ENCODE data around the gene SAMD5. TPM values are rescaled to one million over a fixed set of nuclear protein-coding genes. Genes with fewer than 3 reads are reported as not detected.

Gene SAMD5
- total and polyA plus RNA-seq, 3 donors from 2014 or later: 4.9 to 27.9 (median 27.2) TPM

GRCh38 chr6:147570681-147571080 is 62.2 kb downstream of the SAMD5 start:
- H3K27ac ChIP-seq: no peak overlapping the region
- intact Hi-C loops (cut with DNase I; ENCODE audit: low total_unique reads): no loop called here
- WGBS, 2 donors: 94% methylated on average over 2 of the region's 2 CpGs

GRCh38 chr6:147577488-147577887 is 69.0 kb downstream of the SAMD5 start:
- intact Hi-C loops (cut with DNase I; ENCODE audit: low total_unique reads): no loop called here
- H3K27ac ChIP-seq: no peak overlapping the region
- no peaks in the 10 kb centered on the region for H3K27me3 ChIP-seq
- no peaks in the 10 kb centered on the region for H3K36me3 ChIP-seq (ENCODE audit: low read depth, missing control alignments)
- no peak for TF ChIP-seq POLR2A (IDR thresholded peaks at IDR 0.05)
- TF ChIP-seq CTCF (IDR thresholded peaks at IDR 0.05): no peak
- H3K4me3 ChIP-seq: no peak overlapping the region
- no peaks in the 10 kb centered on the region for H3K4me1 ChIP-seq
- H3K9me3 ChIP-seq: no peaks in the 10 kb centered on the region
- DNase-seq: no peak

More at GRCh38 chr6:147570681-147571080, 62.2 kb downstream of the SAMD5 start:
- Histone ChIP-seq H3K36me3 (ENCODE audit: low read depth, missing control alignments) (no peaks in the 10 kb centered on the region), H3K9me3 (no peaks in the 10 kb centered on the region), H3K4me3 (no peak overlapping the region), H3K27me3 (no peaks in the 10 kb centered on the region), H3K4me1 (no peaks in the 10 kb centered on the region)
- TF ChIP-seq CTCF (IDR thresholded peaks at IDR 0.05) (no peak), POLR2A (IDR thresholded peaks at IDR 0.05) (no peak)
- DNase-seq: no peak

- 82 to 90% methylated on average over 2 of the region's 2 CpGs for WGBS, 2 donors
- no peak for DNase-seq
- TF ChIP-seq POLR2A (IDR thresholded peaks at IDR 0.05) (no peak), CTCF (IDR thresholded peaks at IDR 0.05) (no peak)
- H3K4me3 ChIP-seq: no peak overlapping the region
- H3K27ac ChIP-seq: no peak overlapping the region
- no peaks in the 10 kb centered on the region for H3K9me3 ChIP-seq
- intact Hi-C loops (cut with DNase I; ENCODE audit: low total_unique reads): no loop called here
- H3K4me1 ChIP-seq: no peaks in the 10 kb centered on the region
- H3K36me3 ChIP-seq (ENCODE audit: low read depth, missing control alignments): no peaks in the 10 kb centered on the region
- H3K27me3 ChIP-seq: no peaks in the 10 kb centered on the region
These were observed 69.7 kb downstream of the SAMD5 start for GRCh38 chr6:147578159-147578558.

- no peak overlapping the region for H3K4me3 ChIP-seq
- no peaks in the 10 kb centered on the region for H3K9me3 ChIP-seq
- intact Hi-C loops (cut with DNase I; ENCODE audit: low total_unique reads): no loop called here
- H3K4me1 ChIP-seq: no peaks in the 10 kb centered on the region
- WGBS, 2 donors: 91 to 94% methylated on average over 2 of the region's 2 CpGs
- no peak overlapping the region for H3K27ac ChIP-seq
- no peaks in the 10 kb centered on the region for H3K27me3 ChIP-seq
- TF ChIP-seq POLR2A (IDR thresholded peaks at IDR 0.05) (no peak), CTCF (IDR thresholded peaks at IDR 0.05) (no peak)
- no peaks in the 10 kb centered on the region for H3K36me3 ChIP-seq (ENCODE audit: low read depth, missing control alignments)
- no peak for DNase-seq
These were observed 70.4 kb downstream of the SAMD5 start for GRCh38 chr6:147578883-147579282.

GRCh38 chr6:147579667-147580066 is 71.2 kb downstream of the SAMD5 start:
- intact Hi-C loops (cut with DNase I; ENCODE audit: low total_unique reads): no loop called here

More at GRCh38 chr6:147579667-147580066, 71.2 kb downstream of the SAMD5 start:
- no peaks in the 10 kb centered on the region for H3K4me1 ChIP-seq
- H3K27me3 ChIP-seq: no peaks in the 10 kb centered on the region
- WGBS, 2 donors: 75 to 84% methylated on average over 3 of the region's 3 CpGs
- no peak overlapping the region for H3K4me3 ChIP-seq
- H3K36me3 ChIP-seq (ENCODE audit: low read depth, missing control alignments): no peaks in the 10 kb centered on the region
- DNase-seq: no peak
- no peak overlapping the region for H3K27ac ChIP-seq
- H3K9me3 ChIP-seq: no peaks in the 10 kb centered on the region
- TF ChIP-seq CTCF (IDR thresholded peaks at IDR 0.05) (no peak), POLR2A (IDR thresholded peaks at IDR 0.05) (no peak)
